ACHN (cell line): ENCODE results near the gene DTX3.
"Not testable (repeated sequence)": the region's sequence is repeated elsewhere in the genome, so short reads cannot be mapped to it uniquely, and the experiment has no call there.

Experiments used
- DNase-seq: peaks from one replicate; pipeline ENCODE4 v3.0.0-alpha.2; 2015
- in situ Hi-C: cut with HindIII; loops from 2 replicates; pipeline ENCODE4 v1.10.0; 2017; ENCODE audit warnings: low sequenced_read_pairs, low pct_ligation_motif_present, low pct_unique_long_range_greater_than_20kb

DTX3 gene

DNA sequence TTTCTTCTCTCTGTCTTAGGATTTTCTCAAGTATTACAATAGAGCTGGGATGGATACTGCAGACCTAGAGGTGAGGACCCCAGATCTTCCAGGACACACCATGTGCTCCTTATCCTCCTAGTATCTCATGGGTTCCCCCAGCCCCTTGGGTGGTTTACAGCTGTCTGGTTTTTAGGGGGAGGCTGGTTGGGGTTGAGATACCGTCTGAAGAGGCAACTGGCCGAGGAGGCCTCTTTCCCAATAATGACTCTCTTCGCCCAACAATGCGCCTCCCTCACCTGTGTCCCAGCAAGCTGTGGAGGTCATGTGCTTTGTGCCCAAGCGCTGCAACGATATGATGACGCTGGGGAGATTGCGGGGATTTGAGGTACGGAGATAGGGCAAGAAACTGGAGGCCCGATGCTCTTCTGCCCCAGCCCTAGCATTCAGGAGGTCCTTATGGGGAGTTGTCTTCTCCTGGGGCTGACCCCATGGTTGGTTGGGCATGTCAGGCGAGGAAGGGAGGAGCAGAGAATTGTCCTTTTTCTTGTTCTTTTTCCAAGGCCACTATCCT is 10.4 kb downstream of the DTX3 start:
- DNase-seq, result no peak
- in situ Hi-C loops, result no loop called here

DNA sequence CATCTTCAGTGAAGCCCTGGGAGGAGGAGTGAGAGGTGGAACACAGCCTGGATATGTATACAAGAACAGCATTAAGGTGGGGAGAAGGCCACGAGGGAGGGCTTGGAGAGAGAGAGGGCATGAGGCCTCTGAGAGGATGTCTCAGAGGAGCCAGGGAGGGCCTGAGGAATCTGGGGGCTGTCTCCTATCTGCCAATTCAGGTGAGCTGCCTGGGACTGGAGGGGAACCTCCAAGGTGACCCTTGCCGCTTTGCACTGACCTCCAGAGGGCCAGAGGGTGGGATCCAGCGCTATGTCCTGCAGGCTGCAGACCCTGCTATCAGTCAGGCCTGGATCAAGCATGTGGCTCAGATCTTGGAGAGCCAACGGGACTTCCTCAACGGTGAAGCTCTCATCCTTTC is 11.0 kb downstream of the DTX3 start:
- DNase-seq, result no peak
- in situ Hi-C loops, result no loop called here

DNA sequence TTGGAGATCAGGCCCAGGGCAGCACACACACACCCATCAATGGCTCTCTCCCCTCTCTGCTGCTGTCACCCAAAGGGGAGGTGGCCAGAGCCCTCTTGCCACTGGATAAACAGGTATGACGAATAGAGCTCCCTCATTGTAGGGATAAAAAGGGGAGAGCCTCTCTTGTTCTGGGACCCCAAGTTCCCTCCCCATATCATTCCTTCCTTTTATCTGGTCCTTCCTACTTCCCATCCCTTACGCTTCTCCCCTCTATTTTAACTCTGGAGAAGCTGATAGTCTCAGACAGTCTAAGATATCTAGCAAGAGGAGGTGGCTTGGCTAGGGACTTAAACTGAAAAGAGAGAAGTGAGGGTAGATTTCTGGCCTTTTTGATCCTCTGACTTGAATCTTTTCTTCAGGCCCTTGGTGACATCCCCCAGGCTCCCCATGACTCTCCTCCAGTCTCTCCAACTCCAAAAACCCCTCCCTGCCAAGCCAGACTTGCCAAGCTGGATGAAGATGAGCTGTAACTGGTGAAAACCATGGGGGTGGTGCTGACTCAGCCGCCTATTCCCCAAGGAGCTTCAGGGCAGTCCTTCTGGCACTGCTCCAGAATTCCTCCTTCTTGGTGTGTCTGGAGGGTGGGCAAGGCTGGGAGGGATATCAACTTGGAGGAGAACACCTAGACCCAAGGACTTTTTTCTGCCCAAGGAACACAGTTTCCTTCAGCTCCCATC is 11.9 kb downstream of the DTX3 start:
- in situ Hi-C loops, result no loop called here
- DNase-seq, result peak; percentile 23

DNA sequence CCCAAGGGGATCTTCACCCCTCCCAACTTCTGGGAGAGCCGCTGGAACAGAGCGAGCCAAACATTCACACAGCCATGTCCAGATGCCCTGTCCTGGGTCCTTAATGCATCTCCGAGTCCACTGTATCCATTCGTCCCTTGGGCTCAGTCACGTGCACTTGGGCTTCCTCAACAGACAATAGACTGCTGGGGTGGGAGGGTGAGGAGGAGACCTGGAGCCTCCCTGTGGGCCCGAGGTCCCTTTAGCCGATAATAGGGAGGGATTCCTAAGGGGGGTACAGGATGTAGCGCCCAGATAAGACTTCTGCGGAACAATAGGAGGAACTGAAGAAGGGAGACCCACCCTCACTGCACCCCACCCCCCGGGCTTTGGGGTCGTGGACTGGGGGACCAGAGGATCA is 13.3 kb downstream of the DTX3 start:
- in situ Hi-C loops, result no loop called here
- DNase-seq, result no peak

DNA sequence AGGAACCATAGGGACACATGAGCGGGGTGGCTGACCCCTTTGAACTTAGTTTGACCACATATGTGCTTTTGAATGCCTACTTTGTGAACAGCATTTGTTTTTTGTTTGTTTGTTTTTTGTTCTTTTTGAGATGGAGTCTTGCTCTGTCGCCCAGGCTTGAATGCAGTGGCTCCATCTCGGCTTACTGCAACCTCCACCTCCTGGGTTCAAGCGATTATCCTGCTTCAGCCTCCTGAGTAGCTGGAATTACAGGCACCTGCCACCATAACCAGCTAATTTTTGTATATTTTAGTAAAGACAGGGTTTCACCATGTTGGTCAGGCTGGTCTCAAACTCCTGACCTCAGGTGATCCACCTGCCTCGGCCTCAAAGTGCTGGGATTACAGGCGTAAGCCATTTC is 13.8 kb downstream of the DTX3 start:
- in situ Hi-C loops, result not testable (repeated sequence)

DNA sequence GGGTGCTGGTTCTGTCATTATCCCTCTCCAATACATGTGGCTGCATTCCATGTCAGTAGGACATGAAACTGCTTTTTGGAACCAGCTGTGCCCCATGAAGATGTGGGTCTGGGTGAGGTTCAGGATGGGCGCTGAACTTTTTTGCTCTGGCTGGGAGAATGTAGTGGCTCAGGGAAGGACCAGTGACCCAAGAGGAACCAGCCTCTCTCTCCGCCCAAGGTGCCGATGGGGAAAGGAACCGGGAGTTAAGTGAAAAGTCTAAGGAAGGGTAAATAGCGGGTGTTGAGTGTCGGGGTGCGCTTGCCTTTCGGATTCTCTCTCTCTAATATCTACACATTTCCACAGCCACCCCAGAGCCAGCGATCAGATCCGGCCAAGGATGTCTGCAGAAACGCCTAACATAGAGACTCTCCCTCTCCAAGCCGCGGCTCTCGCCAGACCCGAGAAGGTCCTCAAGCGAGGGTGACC is 14.4 kb downstream of the DTX3 start:
- DNase-seq, result no peak
- in situ Hi-C loops, result no loop called here

More for the DNA sequence above, 13.8 kb downstream of the DTX3 start:
- not testable (repeated sequence) for DNase-seq

DNA sequence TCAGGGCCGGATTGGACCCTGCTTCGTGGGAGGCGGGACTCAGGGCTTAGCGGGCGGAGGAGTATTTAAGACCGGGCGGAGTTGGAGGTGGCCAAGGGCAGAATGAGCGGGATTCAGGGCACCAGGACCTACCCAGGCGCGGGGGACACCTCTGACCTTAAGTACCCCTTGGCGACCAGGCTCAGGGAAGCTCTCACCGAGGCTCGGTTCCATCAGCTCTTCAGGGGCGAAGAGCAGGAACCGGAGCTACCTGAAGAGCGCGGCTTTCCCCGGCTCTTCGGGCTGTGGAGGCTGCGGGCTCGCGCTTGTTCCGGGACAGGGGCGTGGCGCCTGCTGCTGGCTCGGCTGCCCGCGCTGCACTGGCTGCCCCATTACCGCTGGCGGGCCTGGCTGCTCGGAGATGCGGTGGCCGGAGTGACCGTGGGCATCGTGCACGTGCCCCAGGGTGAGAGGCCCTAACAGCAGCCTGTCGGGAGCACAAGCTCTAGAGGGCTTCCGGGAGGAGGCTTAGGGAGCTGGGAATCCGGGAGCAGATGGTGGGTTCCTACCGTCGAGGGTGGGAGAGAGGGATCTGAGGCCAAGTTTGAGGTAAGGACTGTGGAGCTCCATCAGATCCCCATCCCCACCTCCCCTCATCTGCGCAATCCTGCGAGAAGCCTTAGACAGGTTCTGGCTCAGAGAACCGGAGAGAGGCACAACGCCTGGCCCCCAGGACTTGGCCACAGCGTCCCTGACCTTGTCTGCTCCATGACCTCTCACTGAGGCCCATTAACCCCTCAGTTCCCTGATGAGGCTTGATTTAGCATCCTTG is 15.0 kb downstream of the DTX3 start:
- DNase-seq, result no peak
- in situ Hi-C loops, result no loop called here

DNA sequence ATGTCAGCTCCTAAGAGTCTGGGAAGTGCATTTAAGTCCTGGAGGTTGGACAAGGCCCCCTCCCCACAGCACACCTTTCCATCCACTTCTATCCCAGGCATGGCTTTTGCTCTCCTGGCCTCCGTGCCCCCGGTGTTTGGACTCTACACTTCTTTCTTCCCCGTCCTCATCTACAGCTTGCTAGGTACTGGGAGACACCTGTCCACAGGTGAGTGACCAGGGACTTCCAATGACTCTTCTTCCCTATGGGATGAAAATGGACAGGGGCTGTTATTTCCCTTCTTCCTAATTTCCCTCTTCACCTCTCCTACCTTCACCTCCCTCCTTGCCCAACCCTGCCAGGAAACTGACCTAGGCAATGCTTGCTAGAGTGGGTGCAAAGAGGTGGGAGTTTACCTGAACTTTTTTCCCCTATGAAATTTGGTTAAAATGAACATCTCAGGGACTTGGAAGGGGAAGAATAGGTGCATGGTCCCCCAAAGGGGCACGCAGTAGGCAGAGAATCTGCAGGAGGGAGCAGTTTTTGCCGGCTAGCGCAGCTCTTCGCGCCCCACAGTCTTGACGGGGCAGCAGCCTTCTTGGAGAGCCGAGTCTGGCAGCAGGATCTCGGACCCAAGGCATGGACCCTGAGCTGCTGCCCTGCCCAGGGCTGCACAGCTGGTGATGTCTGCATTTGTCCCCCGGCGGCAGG is 15.8 kb downstream of the DTX3 start:
- no peak for DNase-seq
- in situ Hi-C loops, result no loop called here

DNA sequence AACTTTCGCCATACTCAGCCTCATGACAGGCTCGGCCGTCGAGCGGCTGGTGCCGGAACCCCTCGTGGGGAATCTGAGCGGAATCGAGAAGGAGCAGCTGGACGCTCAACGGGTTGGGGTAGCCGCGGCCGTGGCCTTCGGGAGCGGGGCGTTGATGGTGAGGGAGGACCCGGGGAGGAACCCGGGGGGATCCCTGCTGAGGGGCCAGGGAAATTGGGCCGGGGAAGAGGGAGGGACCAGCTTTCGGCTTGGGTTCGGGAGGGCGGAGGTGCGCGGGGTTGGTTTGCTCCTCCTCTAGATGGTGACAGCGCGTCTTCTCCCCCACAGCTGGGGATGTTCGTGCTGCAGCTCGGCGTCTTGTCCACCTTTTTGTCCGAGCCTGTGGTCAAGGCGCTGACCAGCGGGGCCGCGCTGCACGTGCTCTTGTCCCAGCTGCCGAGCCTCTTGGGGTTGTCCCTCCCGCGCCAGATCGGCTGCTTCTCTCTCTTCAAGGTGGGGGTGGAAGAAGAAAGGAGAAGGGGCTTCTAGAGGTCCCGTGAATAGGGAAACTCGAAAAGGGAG is 16.4 kb downstream of the DTX3 start:
- in situ Hi-C loops, result no loop called here
- DNase-seq, result no peak

DNA sequence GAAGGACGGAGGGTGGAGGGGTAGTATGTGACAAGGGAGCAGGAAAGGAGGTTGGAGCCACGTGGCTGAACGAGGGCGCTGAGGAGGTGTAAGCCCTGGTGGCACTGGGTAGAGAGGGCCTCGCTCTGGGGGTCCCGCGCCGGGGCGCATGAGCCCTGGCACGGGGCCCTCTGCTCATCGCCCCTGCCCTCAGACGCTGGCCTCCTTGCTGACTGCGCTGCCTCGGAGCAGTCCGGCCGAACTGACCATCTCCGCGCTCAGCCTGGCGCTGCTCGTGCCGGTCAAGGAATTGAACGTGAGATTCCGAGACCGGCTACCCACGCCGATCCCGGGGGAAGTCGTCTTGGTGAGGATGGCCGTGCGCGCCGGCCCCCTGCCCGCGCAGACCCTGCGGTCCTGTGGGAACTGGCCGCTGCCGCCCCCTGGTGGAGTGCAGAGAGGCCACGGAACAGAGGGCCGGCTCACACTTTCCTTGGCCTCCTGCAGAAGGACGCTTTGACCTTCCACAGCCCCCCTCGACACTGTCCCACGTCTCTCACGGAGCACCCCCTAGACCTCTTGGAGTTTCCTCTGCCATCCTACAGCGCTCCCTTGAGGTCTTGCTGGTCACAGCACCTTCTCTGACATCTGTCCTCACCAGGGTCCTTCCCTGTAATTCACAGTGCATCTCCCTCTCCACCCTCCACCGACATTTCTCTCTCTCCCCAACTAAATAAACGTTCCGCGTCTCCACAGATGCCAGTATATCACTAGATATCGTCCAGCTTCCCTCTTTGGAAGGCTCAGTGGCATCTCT is 17.1 kb downstream of the DTX3 start:
- DNase-seq, result peak; percentile 48
- in situ Hi-C loops, result no loop called here

DNA sequence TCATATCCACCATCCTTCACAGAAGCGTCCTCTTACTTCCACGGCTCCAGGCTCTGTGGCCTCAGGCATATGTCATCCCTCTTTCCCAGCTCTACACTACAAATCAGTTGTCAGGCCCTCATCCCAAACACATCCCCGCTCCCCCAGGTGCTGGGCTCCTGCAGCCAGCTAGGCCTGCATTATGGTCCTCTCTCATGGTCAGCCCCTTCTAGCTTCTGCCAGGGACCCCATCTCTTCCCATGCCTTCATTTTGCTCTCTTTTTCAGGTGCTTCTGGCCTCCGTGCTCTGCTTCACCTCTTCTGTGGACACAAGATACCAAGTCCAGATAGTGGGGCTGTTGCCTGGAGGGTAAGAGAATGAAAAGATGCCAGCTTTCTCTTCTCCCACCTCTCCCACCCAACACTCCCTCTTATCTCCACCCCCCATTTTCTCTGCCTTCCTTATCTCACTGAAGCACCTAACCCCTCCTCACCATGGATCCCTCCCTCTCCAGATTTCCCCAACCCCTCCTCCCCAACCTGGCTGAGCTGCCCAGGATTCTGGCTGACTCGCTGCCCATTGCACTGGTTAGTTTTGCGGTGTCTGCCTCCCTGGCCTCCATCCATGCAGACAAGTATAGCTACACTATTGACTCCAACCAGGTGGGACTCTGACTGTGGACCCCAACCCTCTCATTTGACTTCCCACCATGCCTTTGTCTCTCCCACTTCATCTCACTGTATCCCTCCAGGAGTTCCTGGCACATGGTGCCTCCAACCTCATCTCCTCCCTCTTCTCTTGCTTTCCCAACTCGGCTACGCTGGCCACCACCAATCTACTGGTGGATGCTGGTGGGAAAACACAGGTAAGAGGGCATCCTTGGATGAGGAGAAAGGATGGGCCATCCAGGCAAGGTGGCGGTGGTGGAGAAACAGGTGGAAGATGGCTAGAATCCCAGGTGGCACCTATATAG is 17.9 kb downstream of the DTX3 start:
- in situ Hi-C loops, result no loop called here
- DNase-seq, result no peak

DNA sequence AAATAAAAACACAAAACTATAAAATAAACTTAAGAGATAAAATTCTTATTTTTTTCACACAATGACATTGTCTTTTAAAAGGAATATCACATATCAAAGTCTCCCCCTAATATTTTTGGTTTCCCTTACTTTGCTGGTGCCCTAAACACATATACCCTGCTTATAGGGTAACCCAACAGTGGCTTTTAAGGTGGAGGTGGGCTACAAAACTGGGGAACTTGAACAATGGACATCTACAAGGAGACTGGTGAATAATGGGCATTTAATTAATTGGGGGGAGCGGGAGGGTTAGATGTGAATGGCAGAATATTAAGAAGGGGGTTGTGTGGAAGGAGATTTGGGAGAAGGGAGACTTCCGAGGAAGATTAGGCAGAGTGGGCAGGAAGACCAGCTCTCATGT is 18.8 kb downstream of the DTX3 start:
- DNase-seq, result no peak
- in situ Hi-C loops, result no loop called here

DNA sequence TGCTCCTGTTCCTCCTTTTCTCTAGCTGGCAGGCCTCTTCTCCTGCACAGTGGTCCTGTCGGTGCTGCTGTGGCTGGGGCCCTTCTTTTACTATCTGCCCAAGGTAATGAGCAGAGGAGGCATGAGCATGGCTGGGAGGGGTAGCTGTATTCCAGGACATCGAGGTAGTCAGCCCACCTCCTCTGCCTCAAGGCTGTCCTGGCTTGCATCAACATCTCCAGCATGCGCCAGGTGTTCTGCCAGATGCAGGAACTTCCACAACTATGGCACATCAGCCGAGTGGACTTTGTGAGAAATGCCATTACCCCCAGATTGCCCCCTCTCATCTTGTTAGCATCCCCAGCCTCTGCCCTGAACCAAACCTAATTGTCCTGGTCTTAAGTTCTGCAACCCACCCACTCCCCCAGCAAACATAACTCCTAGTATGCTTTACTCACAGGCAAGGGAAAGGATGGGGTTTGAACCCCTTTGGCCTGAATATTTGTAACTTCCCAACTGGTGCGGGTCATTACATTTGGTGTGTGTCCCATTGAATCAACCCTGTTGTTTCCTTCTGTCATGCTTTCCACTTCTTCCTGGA is 19.3 kb downstream of the DTX3 start:
- in situ Hi-C loops, result no loop called here
- DNase-seq, result no peak

DNA sequence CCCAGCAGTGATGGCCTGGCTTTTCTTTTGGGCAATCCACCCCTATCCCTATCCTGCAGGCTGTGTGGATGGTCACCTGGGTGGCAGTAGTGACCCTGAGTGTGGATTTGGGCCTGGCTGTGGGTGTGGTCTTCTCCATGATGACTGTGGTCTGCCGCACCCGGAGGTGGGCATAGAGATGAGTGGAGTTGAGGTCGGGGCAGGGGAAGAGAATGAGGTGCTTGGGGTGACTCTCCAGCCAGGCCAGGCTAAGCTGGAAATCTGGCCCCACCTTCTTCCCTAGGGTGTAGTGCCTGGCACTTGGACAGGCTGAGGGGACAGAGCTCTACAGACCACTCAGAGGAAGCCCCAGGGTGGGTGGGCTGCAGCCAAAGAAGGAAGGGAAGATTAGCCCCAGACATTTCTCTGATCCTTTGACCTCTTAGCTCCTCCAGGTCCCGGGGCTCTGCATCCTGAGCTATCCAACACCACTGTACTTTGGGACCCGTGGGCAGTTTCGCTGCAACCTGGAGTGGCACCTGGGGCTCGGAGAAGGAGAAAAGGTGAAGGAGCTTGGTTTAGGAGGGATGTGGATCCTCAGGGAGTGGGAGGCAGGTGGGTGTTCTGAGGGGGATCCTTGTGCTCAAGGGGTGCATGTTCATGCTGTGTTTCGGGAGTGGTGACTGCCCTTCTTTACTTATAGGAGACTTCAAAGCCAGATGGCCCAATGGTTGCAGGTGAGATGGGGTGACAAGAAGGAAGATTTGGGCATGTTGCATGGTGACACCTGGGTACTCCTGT is 20.0 kb downstream of the DTX3 start:
- DNase-seq, result no peak
- in situ Hi-C loops, result no loop called here

DNA sequence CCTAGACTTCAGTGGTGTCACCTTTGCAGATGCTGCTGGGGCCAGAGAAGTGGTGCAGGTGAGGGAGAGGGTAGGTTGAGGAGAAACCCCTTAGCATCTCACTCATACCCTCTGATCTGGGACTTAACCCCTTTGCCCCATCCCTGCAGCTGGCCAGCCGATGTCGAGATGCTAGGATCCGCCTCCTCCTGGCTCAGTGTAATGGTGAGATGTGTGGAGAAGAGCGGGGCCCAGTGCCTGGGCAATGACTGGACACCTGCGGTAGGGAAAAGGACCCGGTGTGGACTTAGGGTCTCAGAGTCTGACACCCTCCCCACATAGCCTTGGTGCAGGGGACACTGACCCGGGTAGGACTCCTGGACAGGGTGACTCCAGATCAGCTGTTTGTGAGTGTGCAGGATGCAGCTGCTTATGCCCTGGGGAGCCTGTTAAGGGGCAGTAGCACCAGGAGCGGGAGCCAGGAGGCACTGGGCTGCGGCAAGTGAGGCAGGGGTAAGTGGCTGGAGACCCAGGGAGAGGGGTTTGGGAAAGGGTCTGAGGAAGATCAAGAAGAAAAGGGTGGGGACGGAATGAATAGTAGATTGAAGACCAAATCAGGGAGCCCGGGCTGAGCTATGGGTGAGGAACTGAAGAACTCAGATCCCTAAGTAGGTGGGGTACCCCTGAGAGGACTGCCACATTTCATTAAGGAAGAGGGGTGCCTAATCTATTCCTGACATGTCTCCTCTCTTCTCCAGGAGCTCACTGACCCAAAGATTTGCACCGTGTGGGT is 20.8 kb downstream of the DTX3 start:
- no peak for DNase-seq
- in situ Hi-C loops, result no loop called here
